SIG-M5 treated with dmso at 0.1 percent for 504 hours (cell line): ENCODE results near the gene PIRT.

ENCODE experiments used
- DNase-seq: peaks from one replicate; lab custom pipeline; 2025; ENCODE audit not compliant: unreplicated experiment; lab: John Stamatoyannopoulos, UW

The PIRT gene

GRCh38 chr17:10790491-10791401 is 47.1 kb downstream of the PIRT start:
- no peak for DNase-seq

DNA sequence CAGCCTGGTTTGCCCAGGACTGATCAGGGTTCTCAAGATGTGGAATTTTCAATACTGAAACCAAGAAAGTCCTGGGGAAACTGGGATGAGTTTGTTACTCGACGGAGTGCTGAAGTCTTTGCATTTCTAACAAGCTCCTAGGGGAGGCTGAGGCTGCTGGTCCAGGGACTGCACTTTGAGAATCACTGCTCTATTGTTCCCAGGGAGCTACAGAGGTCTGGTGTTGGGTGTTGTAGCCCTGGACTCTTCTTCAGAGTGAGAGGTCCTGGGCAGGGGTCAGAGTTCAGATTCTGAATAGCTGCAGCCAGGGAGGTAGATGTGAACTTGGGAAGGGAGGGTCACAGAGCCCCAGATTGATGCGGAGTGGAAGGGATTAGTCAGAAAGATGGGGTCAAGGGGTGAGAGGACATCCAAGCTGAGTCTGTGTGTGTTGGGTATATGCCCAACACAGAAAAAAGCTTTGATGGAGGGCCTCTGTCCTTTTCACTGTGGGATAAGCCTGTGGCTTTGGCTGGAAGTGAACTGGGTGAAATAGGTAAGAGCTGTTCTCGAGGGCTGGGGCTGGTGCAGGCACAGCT is 48.1 kb downstream of the PIRT start:
- no peak for DNase-seq

- no peak for DNase-seq
Observed at GRCh38 chr17:10787306-10788045, 50.4 kb downstream of the PIRT start.

- DNase-seq = no peak
Observed at GRCh38 chr17:10785295-10785694, 52.6 kb downstream of the PIRT start.

DNA sequence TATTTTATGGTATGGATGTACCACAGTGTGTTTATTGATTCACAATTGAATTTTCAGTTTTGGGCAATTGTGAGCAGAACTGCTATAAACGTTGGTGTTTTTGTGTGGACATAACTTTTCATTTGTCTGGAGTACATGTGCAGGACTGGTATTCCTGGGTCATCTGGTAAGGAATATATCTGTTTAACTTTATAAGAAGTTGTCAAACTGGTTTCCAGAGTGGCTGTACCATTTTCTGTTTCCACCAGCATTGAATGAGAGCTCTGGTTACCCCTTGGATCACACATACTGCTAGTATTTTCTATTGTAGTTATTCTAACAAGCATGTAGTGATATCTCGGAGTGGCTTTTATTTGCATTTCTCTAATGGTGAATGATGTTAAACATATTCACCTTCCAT is 58.3 kb downstream of the PIRT start:
- DNase-seq = peak; percentile 14

DNA sequence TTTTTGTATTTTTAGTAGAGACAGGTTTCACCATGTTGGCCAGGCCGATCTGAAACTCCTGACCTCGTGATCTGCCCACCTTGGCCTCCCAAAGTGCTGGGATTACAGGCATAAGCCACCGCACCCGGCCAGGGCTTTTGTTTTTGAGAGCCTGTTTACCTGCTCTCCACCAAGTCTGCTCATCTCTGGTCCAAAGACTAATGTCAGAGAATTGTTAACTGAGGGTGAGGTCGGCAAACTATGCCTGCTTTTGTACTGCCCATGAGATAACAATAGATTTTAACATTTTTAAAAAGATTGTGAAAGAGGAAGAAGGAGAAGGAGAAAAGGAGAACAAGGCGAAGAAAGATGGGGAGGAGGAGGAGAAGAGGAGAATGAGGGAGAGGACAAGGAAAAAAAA is 60.0 kb downstream of the PIRT start:
- DNase-seq = peak; percentile 19

GRCh38 chr17:10777131-10777807 is 60.6 kb downstream of the PIRT start:
- no peak for DNase-seq

DNA sequence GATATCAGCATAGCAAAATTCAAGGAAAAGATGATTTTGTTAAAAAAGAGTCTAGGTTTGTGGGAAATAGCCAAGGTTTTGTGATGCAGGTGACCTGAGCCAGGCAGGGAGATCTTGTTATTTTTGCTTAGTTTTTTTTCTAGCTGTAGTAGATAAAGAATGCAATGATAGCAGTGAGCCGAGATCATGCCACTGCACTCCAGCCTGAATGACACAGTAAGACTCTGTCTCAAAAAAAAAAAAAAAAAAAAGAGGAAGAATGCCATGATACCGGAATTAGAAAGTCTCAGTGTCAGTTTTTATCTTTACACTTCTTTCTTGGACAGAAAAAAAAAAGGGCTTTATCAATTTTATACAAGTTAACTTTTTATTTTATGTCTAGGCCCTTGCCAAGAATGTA is 61.5 kb downstream of the PIRT start:
- DNase-seq = no peak

GRCh38 chr17:10775740-10776356 is 62.0 kb downstream of the PIRT start:
- DNase-seq = no peak

GRCh38 chr17:10775058-10775457 is 62.8 kb downstream of the PIRT start:
- no peak for DNase-seq

- DNase-seq = no peak
Observed at GRCh38 chr17:10773391-10773790, 64.5 kb downstream of the PIRT start.
